Retina (tissue), 1 donor: ENCODE measurements around the gene KAT7.
"Not testable (repeated sequence)": the region's sequence is repeated elsewhere in the genome, so short reads cannot be mapped to it uniquely, and the experiment has no call there.

ENCODE experiments used
- DNase-seq: peaks from one replicate; pipeline ENCODE4 v3.0.0-alpha.2; 2016

The KAT7 gene

GRCh38 chr17:49788478-49789242 is at the start of gene KAT7:
Gene KAT7 (plus strand): TSS chr17:49788681. CDS start chr17:49788835, 154 bp downstream.
- peak; percentile 99 for DNase-seq

GRCh38 chr17:49739641-49740271 is 48.7 kb upstream of the KAT7 start:
- no peak for DNase-seq

DNA sequence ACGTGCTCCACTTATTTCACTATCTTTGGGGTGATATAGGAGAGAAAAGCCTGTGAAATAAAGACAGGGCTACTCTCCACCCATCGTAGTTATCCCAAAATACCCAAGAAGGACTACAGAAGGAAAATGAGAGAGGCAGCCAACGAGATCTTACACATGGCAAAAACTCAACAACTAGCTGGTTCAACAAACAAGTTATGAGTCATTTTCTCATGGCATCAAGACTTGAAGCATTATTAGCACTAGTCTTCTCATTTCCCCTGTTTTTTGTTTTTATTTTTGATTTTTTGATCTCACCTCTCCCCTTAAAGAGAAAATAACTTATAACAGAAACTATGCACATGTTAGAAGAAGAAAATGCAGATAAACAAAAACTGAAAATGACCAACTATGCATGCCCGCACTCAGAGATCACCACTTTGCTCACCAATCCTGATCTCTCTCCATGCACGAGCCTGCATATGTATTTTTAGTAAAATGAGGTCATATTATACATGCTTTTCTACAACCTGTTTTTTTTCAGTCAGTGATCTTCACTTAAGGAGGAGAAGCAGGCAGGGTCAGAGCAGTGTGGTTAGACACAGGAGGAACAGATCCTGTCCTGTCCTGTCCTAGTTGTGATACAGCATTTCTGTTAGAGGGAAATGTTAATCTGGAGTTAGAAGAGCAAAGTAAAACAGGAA is 47.3 kb upstream of the KAT7 start:
- no peak for DNase-seq

GRCh38 chr17:49741692-49742076 is 46.8 kb upstream of the KAT7 start:
- no peak for DNase-seq

DNA sequence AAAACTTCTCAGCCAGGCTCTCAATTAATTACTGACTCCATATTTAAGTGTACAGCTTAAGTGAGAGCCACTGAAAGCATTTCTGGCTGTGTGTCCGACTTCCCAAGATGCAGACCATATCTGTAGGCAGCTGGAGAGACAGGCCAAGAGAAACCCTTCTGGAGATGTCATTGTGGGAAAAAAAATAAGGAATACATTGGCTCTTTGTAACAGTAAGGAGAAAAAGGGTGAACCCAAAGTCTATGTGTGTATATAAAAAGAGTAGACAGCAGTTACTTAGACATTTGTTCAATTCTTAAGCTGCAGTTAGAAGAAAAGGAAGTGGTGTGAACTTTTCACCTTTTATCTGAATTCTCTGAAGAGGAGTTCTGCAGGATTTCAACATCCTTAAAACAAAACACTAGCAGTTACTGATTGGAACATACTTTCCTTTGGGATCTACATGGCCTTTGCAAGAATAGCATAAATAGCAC is 46.3 kb upstream of the KAT7 start:
- no peak for DNase-seq

DNA sequence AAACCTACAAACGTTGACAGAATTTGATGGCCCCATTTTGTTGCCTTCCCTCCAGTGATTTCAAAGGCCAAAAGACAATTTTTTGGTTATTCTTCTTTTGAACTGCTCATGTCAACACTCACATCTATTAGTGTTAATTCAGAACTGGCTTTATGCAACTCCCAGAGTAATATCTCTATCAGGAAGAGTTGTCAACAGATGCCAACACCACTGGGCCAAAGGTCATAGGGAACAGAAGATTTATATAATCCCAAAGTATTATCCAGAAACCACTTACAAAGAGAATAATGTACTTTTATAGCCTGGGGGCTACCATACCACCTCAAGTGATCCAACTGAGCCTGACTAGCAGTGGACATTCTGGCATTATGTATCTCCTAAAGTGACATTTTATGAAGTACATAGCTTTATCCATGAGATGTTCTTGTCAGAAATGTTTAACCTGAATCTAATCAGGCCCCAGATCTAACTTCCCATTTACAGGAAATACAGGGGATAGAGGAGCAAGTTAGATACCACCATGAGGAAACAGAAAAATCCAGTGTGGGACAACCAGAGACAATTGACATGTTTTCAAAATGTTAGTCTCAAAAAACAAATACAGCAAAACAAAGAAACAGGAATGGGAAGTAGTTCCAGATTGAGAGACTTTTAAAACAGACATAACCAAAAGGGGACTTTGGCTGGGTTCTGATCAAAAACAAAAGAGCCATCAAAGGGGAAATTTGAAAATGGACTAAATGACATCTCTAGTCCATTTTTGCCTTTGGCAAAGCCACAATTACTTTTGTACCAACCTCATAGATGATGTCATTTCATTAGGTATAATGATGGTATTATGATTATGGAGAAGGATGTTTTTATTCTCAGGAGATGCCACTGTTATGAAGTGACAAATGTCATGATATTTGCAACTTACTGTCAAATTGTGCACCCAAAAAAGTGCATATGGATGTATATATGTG is 43.0 kb upstream of the KAT7 start:
- no peak for DNase-seq

DNA sequence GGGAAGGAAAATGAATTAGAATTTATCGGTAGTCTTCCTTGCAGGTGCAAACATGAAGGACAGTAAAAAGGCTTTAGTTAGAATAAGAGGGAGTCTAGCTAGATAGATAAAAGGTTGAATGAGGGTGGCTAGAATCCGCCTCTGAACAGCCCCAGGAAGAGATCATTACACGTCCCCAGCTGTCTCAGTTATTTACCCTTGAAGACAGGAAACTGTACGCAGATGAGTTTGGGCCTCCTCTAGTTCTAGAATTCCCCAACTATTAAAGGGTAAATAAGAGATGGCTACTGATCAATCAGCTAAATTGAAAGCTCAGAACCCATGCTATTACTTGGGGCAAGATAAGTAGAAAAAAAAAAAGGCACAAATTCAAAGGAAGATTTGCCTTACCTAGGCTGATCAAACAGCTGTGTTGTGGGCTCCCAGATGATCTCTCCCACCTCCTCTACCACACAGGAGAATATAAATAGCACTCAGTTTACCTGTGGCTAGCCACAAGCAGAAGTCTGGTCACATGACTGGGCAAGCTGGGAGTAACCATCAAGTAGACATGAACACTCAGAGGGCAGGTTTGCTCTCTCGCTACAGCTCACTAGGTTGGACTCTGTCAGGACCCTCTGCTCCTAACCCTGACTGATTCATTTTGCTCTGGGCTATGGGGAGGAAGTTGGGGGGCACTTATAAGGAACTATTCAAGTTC is 41.5 kb upstream of the KAT7 start:
- DNase-seq: no peak

GRCh38 chr17:49747632-49748031 is 40.8 kb upstream of the KAT7 start:
- DNase-seq: no peak

- DNase-seq: no peak
Measured at GRCh38 chr17:49748223-49748622, 40.3 kb upstream of the KAT7 start.

- no peak for DNase-seq
Measured at GRCh38 chr17:49748791-49749190, 39.7 kb upstream of the KAT7 start.

- no peak for DNase-seq
Measured at GRCh38 chr17:49749730-49750129, 38.8 kb upstream of the KAT7 start.

GRCh38 chr17:49752508-49752907 is 36.0 kb upstream of the KAT7 start:
- no peak for DNase-seq

GRCh38 chr17:49753959-49754391 is 34.5 kb upstream of the KAT7 start:
- no peak for DNase-seq

DNA sequence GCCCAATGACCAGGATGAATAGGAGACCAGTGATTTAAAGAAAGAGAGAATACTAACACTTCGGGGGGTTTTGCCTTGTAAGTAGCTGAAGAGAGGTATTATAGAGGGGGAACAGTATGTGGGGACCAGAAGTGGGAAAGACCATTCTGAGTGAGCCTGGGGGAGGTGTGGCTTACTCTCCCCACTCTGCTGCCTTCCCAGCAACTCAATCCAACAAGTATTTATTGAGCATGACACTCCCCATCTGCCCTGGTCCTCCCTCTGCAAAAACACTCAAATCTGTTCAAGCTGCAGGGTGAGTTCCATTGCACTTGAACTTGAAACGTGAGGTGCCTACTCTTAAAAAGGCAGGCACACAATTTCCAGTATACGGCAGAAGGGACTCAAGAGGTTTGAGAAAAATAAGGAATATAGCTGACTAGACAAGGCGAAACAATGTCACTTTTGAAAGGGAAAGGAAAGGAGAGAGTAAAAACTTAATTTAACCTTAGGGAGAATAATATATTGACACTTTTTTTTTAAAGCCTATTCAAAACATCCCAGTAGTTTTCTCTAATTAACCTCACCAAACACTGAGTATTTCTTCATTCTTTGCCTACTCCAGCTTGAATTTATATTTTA is 32.7 kb upstream of the KAT7 start:
- no peak for DNase-seq

- no peak for DNase-seq
Measured at GRCh38 chr17:49756323-49757150, 31.9 kb upstream of the KAT7 start.

DNA sequence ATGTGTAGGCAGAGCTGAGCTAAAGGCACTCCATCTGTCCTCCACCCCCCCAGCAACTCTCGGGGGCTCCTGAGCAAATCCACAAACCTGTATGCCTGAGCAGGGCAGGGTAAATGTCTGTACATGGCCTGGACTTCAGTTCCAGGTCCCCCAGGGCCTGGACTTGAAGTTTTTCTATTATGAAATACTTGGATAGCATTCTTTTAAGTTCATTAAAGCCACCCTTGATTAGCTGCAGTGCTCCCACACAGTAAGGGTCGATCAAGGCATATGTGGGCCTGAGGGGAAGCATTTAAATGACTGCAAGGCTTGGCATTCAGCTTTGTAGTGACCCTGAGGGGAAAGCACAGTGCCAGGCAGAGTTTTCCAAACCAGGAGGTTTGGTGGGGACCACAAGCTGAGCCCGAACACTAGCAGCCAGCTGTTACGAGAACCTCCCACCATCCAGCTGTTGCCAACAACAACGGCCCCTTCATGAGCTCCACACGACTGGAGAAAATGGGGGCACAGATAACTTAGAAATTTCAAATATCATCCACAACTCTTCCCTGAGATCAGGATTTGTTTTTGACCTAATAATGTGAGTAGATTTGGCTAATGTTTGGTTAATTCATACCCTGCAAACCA is 31.2 kb upstream of the KAT7 start:
- DNase-seq: no peak

- DNase-seq: not testable (repeated sequence)
Measured at GRCh38 chr17:49758464-49759010, 29.9 kb upstream of the KAT7 start.

DNA sequence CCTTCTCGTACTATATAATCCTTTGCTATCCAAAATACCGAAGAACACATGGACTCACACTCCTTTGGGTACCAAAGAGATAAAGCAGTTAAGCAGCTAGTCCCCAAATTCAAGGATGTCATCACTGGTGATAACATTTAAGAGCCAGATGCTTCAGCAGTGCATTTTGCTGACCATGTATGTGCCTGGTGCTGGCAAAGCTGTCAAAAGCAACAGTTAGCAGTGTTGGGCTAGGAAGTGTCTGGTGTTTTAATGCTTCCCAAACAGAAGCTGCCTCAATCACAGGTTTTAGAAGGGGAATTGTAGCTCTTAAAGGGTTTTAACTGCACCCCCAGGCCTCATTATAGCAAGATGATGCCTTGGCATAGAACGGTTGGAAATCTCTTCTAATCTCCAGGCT is 29.3 kb upstream of the KAT7 start:
- no peak for DNase-seq

- no peak for DNase-seq
Measured at GRCh38 chr17:49760296-49760695, 28.2 kb upstream of the KAT7 start.
